PFSK-1 (cell line): ENCODE measurements around the gene RCSD1.

Source experiments
- POLR2AphosphoS5 ChIP-seq: IDR thresholded peaks from 2 replicates; pipeline ENCODE4 v1.6.1; 2012; ENCODE audit warnings: low read depth, mild to moderate bottlenecking, control low read depth, low read length, moderate library complexity
- REST ChIP-seq, 2 experiments: IDR thresholded peaks; 2 replicates each; pipeline versions ENCODE4 v1.6.1 to v1.8.0; 2011 to 2012; ENCODE audit warnings: low read depth in 2 of 2, low read length in 2 of 2, control low read depth in 1 of 2, inconsistent platforms in 1 of 2, mild to moderate bottlenecking in 1 of 2, moderate library complexity in 1 of 2; ENCODE audit not compliant: insufficient read depth in 1 of 2
- SIN3A ChIP-seq: IDR thresholded peaks from 2 replicates; pipeline ENCODE4 v1.6.1; 2012; ENCODE audit warnings: mild to moderate bottlenecking, low read length, moderate library complexity, borderline replicate concordance; ENCODE audit not compliant: insufficient read depth
- TAF1 ChIP-seq: IDR thresholded peaks from 2 replicates; pipeline ENCODE4 v1.6.1; 2012; ENCODE audit warnings: low read length, control low read depth, borderline replicate concordance; ENCODE audit not compliant: insufficient read depth

GRCh38 chr1:167683226-167683625, 53.2 kb downstream of the RCSD1 start:
- no peak for TF ChIP-seq POLR2AphosphoS5
- TF ChIP-seq REST (IDR thresholded peaks at IDR 0.05; ENCODE audit: insufficient read depth in 1 of 2, low read depth in 2 of 2, low read length in 2 of 2) = no peak
- no peak for TF ChIP-seq SIN3A
- no peak for TF ChIP-seq TAF1
